NOMO-1 (cell line): ENCODE results near the gene LRRC46.

Source experiments
- DNase-seq, 2 experiments: peaks; one replicate each; lab custom pipeline; 2025; ENCODE audit not compliant: unreplicated experiment in 2 of 2; lab: John Stamatoyannopoulos, UW

LRRC46 gene

GRCh38 chr17:47850373-47850691, 18.9 kb downstream of the LRRC46 start:
- no peak for DNase-seq

GRCh38 chr17:47850692-47851573, 19.5 kb downstream of the LRRC46 start, which contains the start of gene SP6:
TSS of gene SP6 (minus strand) at chr17:47851163. CDS start at chr17:47848429, 2,734 bp downstream.
- DNase-seq: peak; percentile 29 to 30

GRCh38 chr17:47851764-47852112, 20.3 kb downstream of the LRRC46 start:
- no peak for DNase-seq

- no peak for DNase-seq
These were observed 20.9 kb downstream of the LRRC46 start for GRCh38 chr17:47852113-47852949.

- DNase-seq: no peak
These were observed 22.1 kb downstream of the LRRC46 start for GRCh38 chr17:47853616-47854015.

- no peak for DNase-seq
These were observed 24.3 kb downstream of the LRRC46 start for GRCh38 chr17:47855737-47856136.

- DNase-seq: no peak
These were observed 25.4 kb downstream of the LRRC46 start for GRCh38 chr17:47856830-47857229.

GRCh38 chr17:47857551-47858455, 26.3 kb downstream of the LRRC46 start:
- peak in 1 of 2 experiments; percentile 23 for DNase-seq

GRCh38 chr17:47860386-47860785, 28.9 kb downstream of the LRRC46 start:
- no peak for DNase-seq

- DNase-seq: peak in 1 of 2 experiments; percentile 31
These were observed 31.4 kb downstream of the LRRC46 start for GRCh38 chr17:47862621-47863440.

GRCh38 chr17:47864791-47865216, 33.3 kb downstream of the LRRC46 start:
- DNase-seq: peak; percentile 71 to 80

- DNase-seq: no peak
These were observed 35.5 kb downstream of the LRRC46 start for GRCh38 chr17:47866941-47867340.

GRCh38 chr17:47867813-47868533, 36.5 kb downstream of the LRRC46 start:
- DNase-seq: no peak

- no peak for DNase-seq
These were observed 37.6 kb downstream of the LRRC46 start for GRCh38 chr17:47869114-47869513.

GRCh38 chr17:47870056-47870455, 38.6 kb downstream of the LRRC46 start:
- no peak for DNase-seq

GRCh38 chr17:47871048-47871447, 39.6 kb downstream of the LRRC46 start:
- DNase-seq: no peak

GRCh38 chr17:47872019-47872650, 40.7 kb downstream of the LRRC46 start:
- no peak for DNase-seq

- DNase-seq: no peak
These were observed 41.2 kb downstream of the LRRC46 start for GRCh38 chr17:47872651-47873161.
